COLO829 (cell line): ENCODE data around the gene LUZP1.

ENCODE experiments used
- DNase-seq: peaks from one replicate; pipeline ENCODE4 v3.0.0; 2012; ENCODE audit warnings: low spot score

The LUZP1 gene

DNA sequence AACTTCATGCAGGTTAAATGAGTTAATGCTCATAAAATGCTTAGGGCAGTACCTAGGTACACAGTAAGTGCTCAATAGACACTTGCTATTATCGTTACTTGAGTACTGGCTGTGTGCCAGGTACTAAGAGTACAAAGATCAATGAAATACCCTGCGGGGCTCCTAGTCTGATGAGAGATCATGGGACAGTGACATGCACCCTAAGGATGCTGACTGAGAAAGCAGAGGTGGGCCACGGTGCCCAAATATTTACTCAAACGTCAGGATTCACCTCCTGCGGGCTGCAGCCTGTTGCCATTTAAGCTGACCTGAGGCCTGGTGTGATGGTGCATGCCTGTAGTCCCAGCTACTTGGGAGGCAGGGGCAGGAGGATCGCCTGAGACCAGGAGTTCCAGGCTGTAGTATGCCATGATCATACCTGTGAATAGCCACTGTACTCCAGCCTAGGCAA is 19.8 kb upstream of the LUZP1 start:
- DNase-seq: no peak

DNA sequence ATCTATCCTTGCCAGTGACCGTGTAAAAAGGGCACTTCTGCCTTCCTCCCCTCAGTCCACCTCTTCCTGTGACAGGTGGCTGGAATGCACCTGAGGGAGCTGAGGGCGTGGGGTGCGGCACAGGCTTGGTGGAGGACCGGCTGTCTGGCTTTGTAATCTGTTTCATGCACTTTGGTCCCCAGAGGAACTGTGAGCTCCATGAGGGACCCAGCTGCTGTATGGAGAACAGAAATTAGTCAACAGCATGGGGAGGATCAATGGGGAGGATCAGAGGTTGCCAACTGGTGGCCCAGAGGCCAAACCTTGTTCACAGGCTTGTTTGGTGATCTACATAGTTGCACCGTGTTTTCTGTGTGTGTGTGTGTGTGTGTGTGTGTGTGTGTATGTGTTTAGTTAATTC is 19.0 kb upstream of the LUZP1 start:
- DNase-seq: no peak

DNA sequence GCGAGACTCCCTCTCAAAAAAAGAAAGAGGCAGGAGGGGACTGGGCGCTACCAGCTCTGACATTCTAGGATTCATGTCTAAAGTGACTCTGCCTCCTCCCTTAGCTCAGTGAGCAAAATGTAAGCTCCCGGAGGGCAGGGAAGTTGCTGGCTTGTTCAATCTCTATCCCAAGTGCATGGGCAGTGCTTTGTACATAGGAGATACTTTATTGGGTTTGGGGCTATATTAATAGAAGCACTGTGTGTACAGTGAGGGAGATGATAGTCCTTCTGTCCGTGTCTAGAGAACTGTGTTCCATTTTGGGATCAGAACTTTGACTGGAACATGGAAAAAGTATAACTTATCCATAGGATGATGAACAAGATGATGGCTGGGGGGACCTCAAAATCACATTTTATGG is 16.7 kb upstream of the LUZP1 start:
- no peak for DNase-seq

GRCh38 chr1:23184212-23184934 is 15.7 kb upstream of the LUZP1 start:
- no peak for DNase-seq

DNA sequence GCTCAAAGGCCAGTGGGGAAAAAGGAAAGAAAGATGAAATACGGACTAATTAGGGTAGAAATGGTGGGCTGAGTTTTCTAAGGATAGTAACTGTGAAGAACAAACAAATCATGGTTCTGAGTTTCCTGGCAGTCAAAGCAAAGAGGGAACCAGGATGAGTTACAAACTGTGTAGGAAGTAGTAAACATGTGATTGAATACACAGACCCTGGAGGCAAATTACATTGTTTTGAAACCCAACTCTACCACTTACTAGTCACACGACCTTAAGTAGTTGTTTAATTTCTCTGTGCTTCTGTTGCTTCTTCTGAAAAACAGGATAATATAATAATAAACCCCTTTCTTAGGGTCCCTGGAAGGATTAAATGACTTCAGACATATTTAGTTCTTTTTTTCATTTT is 11.2 kb upstream of the LUZP1 start:
- DNase-seq: no peak

DNA sequence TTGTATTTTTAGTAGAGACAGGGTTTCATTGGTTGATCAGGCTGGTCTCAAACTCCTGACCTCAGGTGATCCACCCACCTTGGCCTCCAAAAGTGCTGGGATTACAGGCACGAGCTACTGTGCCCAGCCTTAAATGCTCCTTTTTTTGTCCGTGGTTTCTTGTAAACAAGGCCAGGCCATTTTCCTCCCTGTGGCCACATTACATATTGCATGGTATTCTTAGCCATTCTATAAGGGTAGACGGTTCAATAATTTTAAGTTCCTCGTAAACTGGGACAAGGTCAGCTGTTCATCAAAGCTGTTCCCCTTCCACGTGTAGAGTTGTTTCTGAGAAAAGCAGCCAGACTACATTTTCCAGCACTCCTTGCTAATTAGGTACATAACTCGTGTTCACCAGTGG is 10.3 kb upstream of the LUZP1 start:
- no peak for DNase-seq

GRCh38 chr1:23178414-23178813 is 9.8 kb upstream of the LUZP1 start:
- DNase-seq: no peak

DNA sequence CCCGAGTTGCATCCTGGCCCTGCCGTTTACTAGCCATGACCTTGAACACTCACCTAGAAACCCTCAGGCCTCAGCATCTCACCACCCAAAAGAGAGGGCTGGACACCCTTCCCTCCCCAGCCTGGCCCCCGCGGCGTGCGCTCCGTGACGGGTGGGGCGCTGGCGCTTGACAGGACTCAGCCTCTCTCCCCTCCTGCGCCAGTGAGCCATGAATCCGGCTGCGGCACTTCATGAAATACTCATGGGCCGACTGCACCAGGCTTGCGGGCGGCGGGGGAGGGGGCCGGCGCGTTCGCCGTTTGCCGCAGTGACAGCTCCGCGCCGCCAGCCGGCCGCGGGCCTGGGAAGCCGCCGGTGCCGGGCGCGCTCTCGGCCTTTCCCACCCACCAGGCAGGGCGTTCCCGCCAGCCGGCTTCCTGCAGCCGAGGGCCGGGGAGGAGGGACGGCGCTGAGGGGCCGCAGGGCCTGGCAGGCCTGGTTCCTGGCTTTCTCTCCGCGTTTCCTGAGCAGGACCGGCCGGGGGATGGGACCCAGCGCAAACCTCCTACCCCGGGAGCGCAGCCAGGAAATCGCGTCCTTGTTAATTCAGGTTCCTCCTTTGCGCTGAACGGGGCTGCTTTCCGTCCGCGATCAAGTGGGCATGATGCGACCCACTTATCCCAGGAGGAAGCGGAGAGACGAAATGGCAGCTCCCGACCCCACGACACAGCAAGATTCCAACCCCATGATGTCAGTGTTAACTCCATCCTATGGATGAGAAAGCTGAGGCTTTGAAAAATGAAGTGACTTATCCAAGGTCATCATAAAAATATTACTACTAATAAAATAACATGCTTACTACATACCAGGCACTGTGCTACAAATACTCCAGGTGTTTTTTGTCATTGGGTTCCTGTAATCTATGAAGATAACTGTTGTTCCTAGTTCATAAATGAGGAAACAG is 9.1 kb upstream of the LUZP1 start:
- no peak for DNase-seq

DNA sequence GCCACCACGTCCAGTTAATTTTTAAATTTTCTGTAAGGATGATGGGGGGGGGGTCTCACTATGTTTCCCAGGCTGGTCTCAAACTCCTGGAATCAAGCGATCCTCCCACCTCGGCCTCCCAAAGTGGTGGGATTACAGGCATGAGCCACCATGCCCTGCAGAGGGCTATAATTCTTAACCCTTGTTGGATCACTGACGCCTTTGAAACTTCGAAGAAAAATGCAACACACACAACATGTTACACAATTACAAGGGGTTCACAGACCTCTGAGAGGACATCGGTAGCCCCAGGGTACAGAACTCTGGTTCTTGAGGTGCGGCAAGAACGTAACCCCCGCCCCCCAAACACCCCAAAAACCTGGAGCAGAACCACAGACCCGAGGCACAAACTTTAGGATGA is 8.4 kb upstream of the LUZP1 start:
- no peak for DNase-seq

DNA sequence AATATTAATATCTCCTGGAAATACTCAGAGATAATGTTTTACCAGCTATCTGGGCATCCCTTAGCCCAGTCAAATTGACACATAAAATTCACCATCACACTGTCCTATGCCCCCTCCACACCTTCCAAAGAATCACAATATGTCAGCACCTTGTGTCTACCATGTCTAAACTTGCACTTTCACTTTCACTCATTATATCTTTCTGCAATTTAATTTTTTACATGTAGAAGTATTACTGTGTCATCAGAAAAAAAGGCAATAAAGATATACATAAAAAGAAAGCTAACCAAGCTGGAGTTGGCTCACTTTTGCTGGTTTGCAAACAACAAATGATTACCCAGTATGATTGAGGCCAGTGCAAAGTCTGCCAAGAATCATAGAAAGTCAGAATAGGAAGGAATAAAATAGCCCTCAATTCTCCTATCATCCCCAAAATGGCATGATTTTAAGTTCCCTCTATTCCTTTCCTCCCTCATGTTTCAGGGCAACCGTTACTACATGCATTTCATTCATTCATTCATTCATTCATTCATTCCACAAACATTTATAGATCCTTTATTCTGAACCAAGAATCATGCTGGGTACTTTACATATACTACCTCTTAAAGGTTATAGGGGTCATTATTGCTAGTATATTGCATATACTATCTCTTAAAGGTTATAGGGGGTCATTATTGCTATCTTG is 5.9 kb upstream of the LUZP1 start:
- DNase-seq: no peak

DNA sequence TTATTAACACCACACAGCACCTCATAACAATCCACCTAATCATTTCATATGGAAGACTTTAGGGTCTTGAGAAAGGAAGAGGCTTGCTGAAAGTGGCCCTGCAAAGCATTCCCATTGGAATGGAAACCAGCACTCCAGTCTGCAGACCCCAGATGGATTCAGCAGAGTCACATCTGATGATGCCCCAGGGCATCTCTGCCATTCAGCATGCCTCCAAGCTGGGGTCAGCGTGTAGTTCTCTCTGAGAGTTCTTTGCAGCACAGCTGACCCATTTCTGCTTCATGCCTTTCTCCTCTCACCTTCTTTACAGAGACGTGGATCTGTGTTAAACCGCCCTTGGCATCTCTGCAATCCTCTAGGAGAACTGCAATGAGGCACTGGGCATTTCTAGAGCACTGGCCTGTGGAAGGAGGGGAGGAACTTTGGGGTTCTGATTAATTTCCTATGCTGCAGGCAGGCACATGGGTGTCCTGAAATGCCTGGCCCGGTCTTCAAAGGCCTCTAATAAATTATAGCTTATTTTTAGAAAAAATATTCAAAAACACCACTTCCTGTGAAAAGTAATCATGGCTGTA is 2.6 kb upstream of the LUZP1 start:
- no peak for DNase-seq

- DNase-seq: peak; percentile 75
These were observed 1.2 kb upstream of the LUZP1 start for GRCh38 chr1:23169727-23170335.

- no peak for DNase-seq
These were observed 529 bp upstream of the LUZP1 start for GRCh38 chr1:23169195-23169575.

DNA sequence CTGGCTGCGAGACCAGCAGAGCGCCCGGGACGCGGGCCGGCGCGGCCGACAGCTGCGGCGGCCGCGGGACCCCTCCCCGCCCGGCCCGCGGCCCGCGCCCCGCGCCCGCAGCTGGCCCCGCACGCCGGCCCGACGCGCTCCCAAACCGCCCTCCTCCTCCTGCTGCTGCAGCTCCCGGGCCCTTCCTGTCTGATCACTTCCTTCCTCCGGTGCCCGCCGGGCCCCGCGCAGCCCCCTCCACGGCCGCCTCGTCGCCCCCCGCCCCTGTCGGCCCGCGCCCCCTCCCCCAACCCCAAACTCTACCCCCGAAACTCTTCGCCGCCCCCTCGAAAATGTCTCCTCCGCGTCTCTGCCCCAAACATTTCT is 594 bp downstream of the LUZP1 start:
- no peak for DNase-seq

DNA sequence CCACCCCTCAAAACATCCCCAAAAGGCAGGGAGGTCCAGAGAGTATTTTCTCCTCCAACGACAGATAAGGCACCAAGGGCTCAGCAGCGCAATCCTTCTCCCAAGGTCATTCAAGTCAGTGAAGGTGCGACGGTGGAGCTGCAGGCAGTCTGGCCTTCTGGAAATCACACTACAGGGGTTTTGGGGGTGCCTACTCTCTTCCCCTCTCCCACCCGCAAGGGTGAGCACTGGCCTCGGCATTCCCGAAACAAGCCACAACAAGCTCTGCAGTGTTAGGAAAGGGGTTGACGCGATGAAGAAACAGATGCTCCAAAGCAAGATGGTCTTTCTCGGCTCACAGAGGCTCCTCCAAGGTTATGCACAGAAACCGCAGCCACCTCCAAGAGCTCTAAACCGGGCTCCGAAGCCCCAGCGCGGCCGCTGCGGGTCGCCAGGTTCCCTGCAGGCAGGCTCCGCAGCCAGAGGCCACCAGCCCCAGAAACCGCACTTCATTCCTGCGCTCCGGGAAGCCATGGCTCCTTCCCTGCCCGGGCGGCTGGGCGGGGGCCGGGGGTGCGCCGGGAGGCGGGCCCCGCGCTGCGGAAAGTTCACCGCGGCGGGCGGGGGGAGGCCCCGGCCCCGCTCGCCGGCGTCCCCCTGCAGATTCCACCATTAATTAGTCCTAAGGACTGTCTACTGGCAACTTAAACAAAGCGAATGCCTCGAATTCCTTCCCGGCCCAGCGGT is 1.1 kb downstream of the LUZP1 start:
- no peak for DNase-seq

GRCh38 chr1:23166854-23167253 is 1.8 kb downstream of the LUZP1 start:
- no peak for DNase-seq

GRCh38 chr1:23163395-23163794 is 5.3 kb downstream of the LUZP1 start:
- no peak for DNase-seq

DNA sequence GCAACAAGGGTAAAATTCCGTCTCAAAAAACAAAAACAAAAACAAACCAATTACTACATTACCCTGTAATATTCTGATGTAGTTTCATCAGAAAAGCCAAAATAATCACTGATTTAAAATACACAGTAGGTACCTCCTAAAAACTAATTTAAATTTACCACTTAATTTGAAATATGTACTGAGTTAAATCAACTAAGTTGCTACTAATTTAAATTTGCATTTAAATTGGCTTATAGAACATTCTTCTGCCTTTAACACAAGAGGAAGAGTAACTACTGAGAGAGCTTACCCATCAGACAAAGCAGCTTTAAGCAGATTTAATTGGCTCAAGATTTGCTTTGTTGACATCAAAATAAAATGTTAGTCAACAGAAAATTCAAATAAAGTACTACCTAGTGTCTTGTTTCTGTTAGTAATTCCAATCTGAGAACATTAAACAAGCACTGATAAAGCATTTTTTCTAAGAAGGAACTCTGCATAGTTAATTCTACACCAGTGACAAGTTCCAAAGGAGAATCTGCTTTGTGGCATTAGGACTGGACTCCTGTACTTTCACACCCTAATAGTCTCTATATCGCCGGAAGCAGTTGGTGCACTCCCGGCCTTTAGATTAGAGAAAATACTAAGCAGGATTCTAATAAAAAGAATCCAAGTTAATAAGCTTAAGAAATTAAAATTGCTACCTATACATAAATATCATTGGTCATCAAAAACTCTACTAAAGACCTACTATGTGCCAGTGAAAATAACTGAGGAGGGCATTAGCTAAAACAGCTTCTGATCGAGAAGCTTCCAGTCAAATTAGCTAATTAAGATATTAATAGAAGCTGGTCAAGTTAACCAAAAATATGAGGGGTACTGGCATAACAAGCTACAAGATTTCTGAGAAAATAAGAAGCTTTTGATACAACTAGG is 8.4 kb downstream of the LUZP1 start:
- DNase-seq: no peak

DNA sequence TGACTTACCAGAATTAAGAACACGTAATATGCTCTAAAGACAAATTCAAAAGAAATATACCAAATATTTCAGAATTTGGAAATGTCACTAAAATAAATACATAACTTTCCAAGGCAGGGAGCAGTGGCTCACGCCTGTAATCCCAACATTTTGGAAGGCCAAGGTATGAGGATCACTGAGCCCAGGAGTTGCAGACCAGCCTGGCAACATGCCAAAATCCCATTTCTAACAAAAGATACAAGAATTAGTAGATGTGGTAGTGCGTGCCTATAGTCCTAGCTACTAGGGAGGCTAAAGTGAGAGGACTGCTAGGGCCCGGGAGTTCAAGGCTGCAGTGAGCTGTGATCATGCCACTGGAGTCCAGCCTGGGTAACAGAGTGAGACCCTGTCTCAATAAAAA is 11.7 kb downstream of the LUZP1 start:
- DNase-seq: no peak

DNA sequence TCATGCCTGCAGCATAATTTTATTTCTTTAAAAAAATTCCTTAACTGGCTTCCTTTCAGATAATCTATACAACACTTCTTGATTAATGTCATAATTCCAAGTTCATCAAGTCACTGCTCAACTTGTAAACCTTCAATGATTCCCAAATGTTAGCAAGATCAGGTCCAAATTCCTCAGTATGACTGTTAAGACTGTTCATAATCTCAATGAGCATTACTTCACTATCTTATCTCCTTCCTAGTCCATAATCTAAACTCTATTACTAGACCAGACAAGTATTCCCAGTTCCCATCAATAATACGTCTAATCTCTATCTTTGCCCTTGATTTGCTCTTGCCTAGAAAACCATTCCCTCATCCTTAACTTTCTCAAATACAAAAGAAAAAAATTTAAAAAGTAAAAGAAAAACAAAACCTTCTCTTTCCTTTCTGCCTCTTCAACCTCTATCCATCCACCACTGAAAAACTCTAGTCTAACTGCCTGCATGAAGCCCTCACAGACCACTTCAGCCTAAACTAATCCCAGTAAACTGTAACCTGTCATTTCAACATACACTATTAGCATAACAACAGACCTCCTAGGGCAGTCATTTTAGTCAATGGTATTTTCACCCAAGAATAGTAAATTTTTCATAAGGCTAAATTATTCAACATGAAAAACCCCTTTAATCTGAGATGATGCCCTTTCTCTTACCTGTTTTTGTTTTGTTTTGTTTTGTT is 15.5 kb downstream of the LUZP1 start:
- no peak for DNase-seq
